OCI-LY1 (cell line): ENCODE measurements around the gene LGALS9B.
"Not testable (repeated sequence)": the region's sequence is repeated elsewhere in the genome, so short reads cannot be mapped to it uniquely, and the experiment has no call there.

Experiments used
- CTCF ChIP-seq: fragments of 200-600 bp; sonication (generic), shearing (Covaris generic); IDR thresholded peaks from 2 replicates; pipeline ENCODE4 v1.5.1; 2017; ENCODE audit warnings: mild to moderate bottlenecking, antibody characterized with exemption, low read length, moderate library complexity, mixed read lengths
- EZH2 ChIP-seq: fragments of 200-600 bp; sonication (generic), shearing (Covaris generic); IDR thresholded peaks from 2 replicates; pipeline ENCODE4 v1.8.0; 2017; ENCODE audit warnings: borderline replicate concordance, mixed run types, mild to moderate bottlenecking, antibody characterized with exemption, low read length, moderate library complexity, mixed read lengths

- TF ChIP-seq CTCF, EZH2: not testable (repeated sequence)
Measured at GRCh38 chr17:20443632-20444031, 23.7 kb downstream of the LGALS9B start.
